ENCODE results near the gene PRDM16.

The PRDM16 gene

GRCh38 chr1:3479511-3480368, 410.7 kb downstream of the PRDM16 start:
- WGBS: 97% methylated on average over 30 of the region's 30 CpGs
- H3K27me3 ChIP-seq (ENCODE audit: insufficient read depth, low read length): no peaks in the 10 kb centered on the region
- no peak overlapping the region for H3K9ac ChIP-seq (ENCODE audit: low read depth, low read length)
- no peak overlapping the region for H3K4me3 ChIP-seq (ENCODE audit: low read length)
- no peaks in the 10 kb centered on the region for H3K4me1 ChIP-seq (ENCODE audit: insufficient read depth, low read length)
- peaks cover 11% of the 10 kb centered on the region for H3K36me3 ChIP-seq (ENCODE audit: insufficient read depth, low read length)
- H3K9me3 ChIP-seq (ENCODE audit: insufficient read depth, low read depth, low read length): no peaks in the 10 kb centered on the region
- H3K27ac ChIP-seq (ENCODE audit: low read depth, low read length): no peak overlapping the region

- Histone ChIP-seq H3K27me3 (ENCODE audit: insufficient read depth, low read length) (no peaks in the 10 kb centered on the region), H3K4me1 (ENCODE audit: insufficient read depth, low read length) (no peaks in the 10 kb centered on the region), H3K9me3 (ENCODE audit: insufficient read depth, low read depth, low read length) (no peaks in the 10 kb centered on the region), H3K4me3 (ENCODE audit: low read length) (no peak overlapping the region), H3K27ac (ENCODE audit: low read depth, low read length) (no peak overlapping the region), H3K36me3 (ENCODE audit: insufficient read depth, low read length) (peaks cover 11% of the 10 kb centered on the region), H3K9ac (ENCODE audit: low read depth, low read length) (no peak overlapping the region)
- 93% methylated on average over 21 of the region's 21 CpGs for WGBS
These were observed 411.3 kb downstream of the PRDM16 start for GRCh38 chr1:3480369-3480719.

GRCh38 chr1:3481046-3481445, 412.0 kb downstream of the PRDM16 start:
- Histone ChIP-seq H3K27me3 (ENCODE audit: insufficient read depth, low read length) (no peaks in the 10 kb centered on the region), H3K36me3 (ENCODE audit: insufficient read depth, low read length) (peaks cover 11% of the 10 kb centered on the region), H3K9ac (ENCODE audit: low read depth, low read length) (no peak overlapping the region), H3K4me3 (ENCODE audit: low read length) (no peak overlapping the region), H3K9me3 (ENCODE audit: insufficient read depth, low read depth, low read length) (no peaks in the 10 kb centered on the region), H3K4me1 (ENCODE audit: insufficient read depth, low read length) (no peaks in the 10 kb centered on the region), H3K27ac (ENCODE audit: low read depth, low read length) (no peak overlapping the region)
- 91% methylated on average over 15 of the region's 15 CpGs for WGBS

GRCh38 chr1:3481836-3482375, 412.9 kb downstream of the PRDM16 start:
- no peaks in the 10 kb centered on the region for H3K9me3 ChIP-seq (ENCODE audit: insufficient read depth, low read depth, low read length)
- no peak overlapping the region for H3K4me3 ChIP-seq (ENCODE audit: low read length)
- H3K4me1 ChIP-seq (ENCODE audit: insufficient read depth, low read length): no peaks in the 10 kb centered on the region
- H3K27ac ChIP-seq (ENCODE audit: low read depth, low read length): no peak overlapping the region
- H3K27me3 ChIP-seq (ENCODE audit: insufficient read depth, low read length): no peaks in the 10 kb centered on the region
- H3K9ac ChIP-seq (ENCODE audit: low read depth, low read length): no peak overlapping the region
- WGBS: 91% methylated on average over 20 of the region's 20 CpGs
- peaks cover 11% of the 10 kb centered on the region for H3K36me3 ChIP-seq (ENCODE audit: insufficient read depth, low read length)

GRCh38 chr1:3482378-3482849, 413.4 kb downstream of the PRDM16 start:
- H3K4me3 ChIP-seq (ENCODE audit: low read length): no peak overlapping the region
- no peaks in the 10 kb centered on the region for H3K9me3 ChIP-seq (ENCODE audit: insufficient read depth, low read depth, low read length)
- H3K36me3 ChIP-seq (ENCODE audit: insufficient read depth, low read length): peaks cover 11% of the 10 kb centered on the region
- H3K4me1 ChIP-seq (ENCODE audit: insufficient read depth, low read length): no peaks in the 10 kb centered on the region
- no peak overlapping the region for H3K27ac ChIP-seq (ENCODE audit: low read depth, low read length)
- H3K27me3 ChIP-seq (ENCODE audit: insufficient read depth, low read length): no peaks in the 10 kb centered on the region
- no peak overlapping the region for H3K9ac ChIP-seq (ENCODE audit: low read depth, low read length)
- WGBS: 81% methylated on average over 18 of the region's 18 CpGs

- H3K36me3 ChIP-seq (ENCODE audit: insufficient read depth, low read length): peaks cover 5% of the 10 kb centered on the region; the same call in 1 of the 2 replicates
- H3K27ac ChIP-seq (ENCODE audit: low read depth, low read length): no peak overlapping the region
- no peak overlapping the region for H3K4me3 ChIP-seq (ENCODE audit: low read length)
- no peaks in the 10 kb centered on the region for H3K4me1 ChIP-seq (ENCODE audit: insufficient read depth, low read length)
- H3K27me3 ChIP-seq (ENCODE audit: insufficient read depth, low read length): no peaks in the 10 kb centered on the region
- 92% methylated on average over 14 of the region's 14 CpGs for WGBS
- H3K9ac ChIP-seq (ENCODE audit: low read depth, low read length): no peak overlapping the region
- peaks cover 2% of the 10 kb centered on the region; the same call in 1 of the 2 replicates for H3K9me3 ChIP-seq (ENCODE audit: insufficient read depth, low read depth, low read length)
These were observed 414.4 kb downstream of the PRDM16 start for GRCh38 chr1:3483380-3483779.

GRCh38 chr1:3483801-3484444, 414.9 kb downstream of the PRDM16 start:
- Histone ChIP-seq H3K27me3 (ENCODE audit: insufficient read depth, low read length) (no peaks in the 10 kb centered on the region), H3K36me3 (ENCODE audit: insufficient read depth, low read length) (peaks cover 5% of the 10 kb centered on the region), H3K4me1 (ENCODE audit: insufficient read depth, low read length) (no peaks in the 10 kb centered on the region), H3K9me3 (ENCODE audit: insufficient read depth, low read depth, low read length) (peaks cover 6% of the 10 kb centered on the region; the same call in 1 of the 2 replicates), H3K9ac (ENCODE audit: low read depth, low read length) (no peak overlapping the region), H3K27ac (ENCODE audit: low read depth, low read length) (no peak overlapping the region), H3K4me3 (ENCODE audit: low read length) (no peak overlapping the region)
- WGBS: 58% methylated on average over 31 of the region's 31 CpGs

GRCh38 chr1:3485016-3485415, 416.0 kb downstream of the PRDM16 start:
- Histone ChIP-seq H3K9me3 (ENCODE audit: insufficient read depth, low read depth, low read length) (peaks cover 6% of the 10 kb centered on the region; the same call in 1 of the 2 replicates), H3K27ac (ENCODE audit: low read depth, low read length) (no peak overlapping the region), H3K9ac (ENCODE audit: low read depth, low read length) (no peak overlapping the region), H3K27me3 (ENCODE audit: insufficient read depth, low read length) (no peaks in the 10 kb centered on the region), H3K36me3 (ENCODE audit: insufficient read depth, low read length) (peaks cover under 1% of the 10 kb centered on the region), H3K4me3 (ENCODE audit: low read length) (no peak overlapping the region), H3K4me1 (ENCODE audit: insufficient read depth, low read length) (no peaks in the 10 kb centered on the region)
- WGBS: 95% methylated on average over 14 of the region's 14 CpGs

Measured in HUES64 (cell line).